Right kidney (tissue), 1 donor: ENCODE measurements around the gene KRTAP5-8.
"Not testable (repeated sequence)": the region's sequence is repeated elsewhere in the genome, so short reads cannot be mapped to it uniquely, and the experiment has no call there.

ENCODE experiments used
- DNase-seq: peaks from one replicate; pipeline ENCODE4 v3.0.0-alpha.2; 2016

KRTAP5-8 gene

GRCh38 chr11:71575723-71576424 is 38.0 kb downstream of the KRTAP5-8 start:
- DNase-seq, result no peak

- DNase-seq, result not testable (repeated sequence)
Observed at GRCh38 chr11:71576688-71577465, 39.1 kb downstream of the KRTAP5-8 start.

- DNase-seq, result no peak
Observed at GRCh38 chr11:71577469-71578004, 39.7 kb downstream of the KRTAP5-8 start.

- DNase-seq, result not testable (repeated sequence)
Observed at GRCh38 chr11:71579513-71579912, 41.7 kb downstream of the KRTAP5-8 start.

GRCh38 chr11:71580057-71581003 is 42.5 kb downstream of the KRTAP5-8 start:
- DNase-seq, result no peak

DNA sequence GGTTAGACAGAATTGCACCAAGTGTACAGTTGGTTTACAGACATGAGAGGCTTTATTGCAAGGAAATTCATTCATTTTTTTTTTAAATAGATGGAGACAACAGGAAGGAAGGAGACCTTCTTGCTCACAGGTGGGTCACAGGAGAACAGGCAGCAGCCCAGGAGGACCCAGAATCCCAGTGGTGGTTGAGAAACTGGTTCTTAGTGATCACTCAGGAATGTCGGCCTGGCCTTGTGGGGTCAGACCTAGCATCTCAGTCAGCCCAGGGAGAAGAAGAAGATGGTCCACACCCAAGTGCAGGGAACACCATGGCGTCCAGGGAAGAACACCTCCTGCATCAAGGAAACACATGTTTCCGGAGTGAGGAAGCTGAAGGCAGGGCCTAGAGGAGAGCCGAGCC is 44.0 kb downstream of the KRTAP5-8 start:
- no peak for DNase-seq

- DNase-seq, result no peak
Observed at GRCh38 chr11:71582309-71582895, 44.6 kb downstream of the KRTAP5-8 start, which contains the start of gene KRTAP5-11. TSS of gene KRTAP5-11 (minus strand) at chr11:71582875. CDS start at chr11:71582837, 38 bp downstream.

DNA sequence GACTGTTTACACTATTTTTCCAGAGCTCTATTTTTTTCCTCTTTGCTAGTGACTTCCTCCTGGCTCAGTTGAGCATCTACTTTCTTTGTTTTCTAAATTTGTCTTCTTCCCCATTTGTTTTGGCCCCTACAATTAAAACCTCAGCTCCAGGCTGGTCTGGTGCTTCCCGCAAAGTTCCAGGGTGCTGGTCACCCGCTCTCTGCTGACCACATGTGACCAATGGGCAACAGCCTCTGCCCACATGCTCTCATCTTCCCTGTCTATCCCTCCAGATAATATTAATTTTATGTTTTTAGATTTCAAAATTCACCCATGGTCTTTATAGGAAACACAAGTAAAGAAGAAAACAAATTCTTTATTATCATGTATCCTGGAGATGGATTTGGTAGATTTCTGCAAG is 45.1 kb downstream of the KRTAP5-8 start:
- DNase-seq, result not testable (repeated sequence)

DNA sequence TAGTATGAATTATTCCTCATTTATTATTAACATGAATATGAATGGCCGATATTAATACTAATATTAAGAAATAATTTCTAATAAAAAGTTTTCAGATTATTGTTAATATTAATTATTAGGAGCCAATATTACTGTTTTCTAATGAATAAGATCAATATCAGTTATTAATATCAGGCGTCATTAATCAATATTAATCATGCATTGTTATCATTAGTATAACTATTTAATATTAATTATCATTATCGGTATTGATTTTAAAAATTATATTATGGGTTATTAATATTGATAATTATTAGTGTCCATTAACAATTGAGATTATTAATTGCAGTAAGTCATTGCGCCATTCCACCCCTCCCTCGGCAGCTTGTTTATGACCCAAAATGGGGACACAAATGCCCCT is 47.8 kb downstream of the KRTAP5-8 start:
- not testable (repeated sequence) for DNase-seq

GRCh38 chr11:71588314-71588713 is 50.5 kb downstream of the KRTAP5-8 start:
- DNase-seq, result not testable (repeated sequence)
